DMS79 (cell line): ENCODE results near the gene SYNJ2.

Experiments used
- DNase-seq: peaks from one replicate; lab custom pipeline; 2025; lab: John Stamatoyannopoulos, UW

The SYNJ2 gene

DNA sequence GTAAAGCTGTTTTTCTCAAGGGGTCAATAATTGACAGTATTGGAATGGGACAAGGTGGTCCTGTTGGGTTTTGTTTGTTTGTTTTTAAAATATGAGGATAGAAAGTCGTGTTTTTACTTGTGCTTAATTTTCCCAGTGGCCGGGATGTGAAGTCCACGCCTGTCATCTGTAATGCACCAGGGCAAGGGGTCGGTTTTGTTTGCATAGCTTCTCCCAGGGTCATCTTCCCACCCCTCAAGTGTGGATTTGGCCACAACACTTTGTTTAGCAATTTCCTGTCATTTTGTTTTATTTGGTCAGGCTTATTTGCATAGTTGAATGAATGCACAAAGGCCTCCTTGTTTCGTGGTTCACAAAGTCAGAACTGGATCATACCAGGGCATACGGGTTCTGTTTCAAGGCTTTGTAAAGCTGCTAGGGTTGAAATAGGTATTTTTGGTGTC lies 29.8 kb downstream of the SYNJ2 start:
- DNase-seq, result no peak

DNA sequence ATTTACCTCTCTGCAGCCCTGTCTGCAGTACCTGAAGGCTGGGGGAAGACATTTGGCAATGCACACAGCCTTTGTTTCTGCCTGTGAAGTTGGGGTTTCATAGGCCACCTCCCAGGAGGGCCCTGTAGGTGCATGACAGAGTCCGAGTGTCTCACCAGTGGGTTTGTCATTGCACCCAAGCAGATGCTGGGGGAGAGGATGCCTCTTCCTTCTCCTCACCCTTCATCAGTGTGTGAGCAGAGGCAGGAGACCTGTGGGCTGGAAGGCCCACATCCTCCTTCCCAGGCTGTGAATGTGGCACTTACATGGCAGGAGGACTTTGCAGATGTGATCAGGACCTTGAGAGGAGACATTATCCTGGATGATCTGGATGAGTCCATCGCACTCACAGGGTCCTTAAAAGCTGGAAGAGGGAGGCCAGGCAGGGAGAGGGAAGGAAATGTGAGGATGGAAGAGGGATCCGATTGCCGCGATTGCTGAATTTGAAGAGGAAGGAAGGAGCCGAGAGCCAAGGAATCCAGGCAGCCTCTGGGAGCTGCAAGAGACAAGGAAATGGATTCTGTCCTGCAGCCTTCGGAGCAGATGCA lies 30.4 kb downstream of the SYNJ2 start:
- DNase-seq, result no peak

- no peak for DNase-seq
These were observed 32.3 kb downstream of the SYNJ2 start for GRCh38 chr6:158013904-158014504.

DNA sequence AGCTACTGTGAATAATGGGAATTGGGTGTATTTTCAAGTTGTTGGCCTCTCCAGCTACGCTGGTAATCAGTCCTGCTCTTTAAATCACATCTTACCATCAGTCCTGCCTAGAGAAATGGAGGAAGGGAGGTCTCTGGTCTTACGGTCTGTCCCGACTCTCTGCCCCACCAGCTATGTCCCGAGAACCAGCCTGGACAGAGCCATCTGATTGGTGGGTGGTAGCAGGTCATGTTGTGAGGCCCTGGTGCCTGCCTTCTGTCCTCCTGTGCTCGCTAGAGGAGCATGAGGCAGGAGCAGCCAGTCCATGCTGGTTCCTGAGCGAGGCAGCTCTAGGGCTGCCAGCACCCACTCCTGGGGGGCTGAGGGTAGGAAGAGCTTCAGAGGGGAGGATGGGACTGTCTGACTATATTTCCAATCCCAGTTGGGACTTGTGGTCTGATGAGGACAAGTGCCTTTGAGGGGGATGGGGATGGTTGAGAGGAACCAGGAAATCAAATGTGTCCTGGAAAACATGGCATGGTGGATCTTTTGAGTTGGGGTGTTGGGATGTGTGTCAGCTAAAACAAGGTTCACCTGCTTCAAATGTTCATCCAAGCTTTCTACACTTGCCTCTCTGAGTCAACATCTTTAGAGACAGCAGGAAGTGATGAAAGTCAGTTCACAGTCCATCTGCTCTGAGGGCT lies 33.0 kb downstream of the SYNJ2 start:
- DNase-seq, result no peak

GRCh38 chr6:158015188-158015506 lies 33.5 kb downstream of the SYNJ2 start:
- DNase-seq, result no peak

DNA sequence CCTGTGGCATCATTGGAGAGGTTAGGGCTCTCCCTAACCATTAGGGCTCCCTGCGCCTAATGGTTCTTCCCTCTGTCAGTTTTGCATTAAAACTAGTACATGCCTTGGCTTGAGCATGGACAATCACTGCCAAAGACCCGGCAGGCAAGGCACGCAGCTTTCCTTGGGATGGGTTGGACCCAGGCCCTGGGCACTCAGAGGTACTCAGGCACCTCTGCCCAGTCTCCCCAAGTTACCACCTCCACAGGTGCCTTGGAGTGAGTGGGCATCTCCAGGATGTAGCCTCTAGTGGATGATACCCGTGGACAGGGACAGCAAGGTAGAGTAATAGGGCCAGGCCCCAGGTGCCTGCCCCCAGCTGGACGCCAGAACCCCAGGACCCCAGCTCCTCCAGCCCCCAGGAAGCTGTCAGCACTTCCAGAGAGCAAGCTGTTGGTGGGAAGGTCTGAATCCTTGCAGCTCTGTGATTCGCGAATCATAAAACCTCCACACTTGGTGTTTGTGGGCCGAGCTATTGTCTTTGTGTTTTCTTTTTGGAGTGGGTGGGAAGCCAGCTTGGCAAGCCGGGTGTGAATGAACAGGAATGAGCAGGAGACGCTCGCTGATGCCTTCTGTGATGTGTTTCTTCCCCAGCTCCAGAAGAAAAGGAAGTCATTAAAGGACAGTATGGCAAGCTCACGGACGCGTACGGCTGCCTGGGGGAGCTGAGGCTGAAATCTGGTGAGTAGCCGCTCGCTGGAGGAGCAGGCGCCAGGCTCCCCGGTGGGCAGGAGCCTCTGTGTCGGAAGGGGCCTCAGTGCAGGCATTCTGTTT lies 35.1 kb downstream of the SYNJ2 start:
- no peak for DNase-seq

- DNase-seq, result no peak
These were observed 36.0 kb downstream of the SYNJ2 start for GRCh38 chr6:158017621-158018040.

GRCh38 chr6:158018041-158018771 lies 36.5 kb downstream of the SYNJ2 start:
- DNase-seq, result no peak

DNA sequence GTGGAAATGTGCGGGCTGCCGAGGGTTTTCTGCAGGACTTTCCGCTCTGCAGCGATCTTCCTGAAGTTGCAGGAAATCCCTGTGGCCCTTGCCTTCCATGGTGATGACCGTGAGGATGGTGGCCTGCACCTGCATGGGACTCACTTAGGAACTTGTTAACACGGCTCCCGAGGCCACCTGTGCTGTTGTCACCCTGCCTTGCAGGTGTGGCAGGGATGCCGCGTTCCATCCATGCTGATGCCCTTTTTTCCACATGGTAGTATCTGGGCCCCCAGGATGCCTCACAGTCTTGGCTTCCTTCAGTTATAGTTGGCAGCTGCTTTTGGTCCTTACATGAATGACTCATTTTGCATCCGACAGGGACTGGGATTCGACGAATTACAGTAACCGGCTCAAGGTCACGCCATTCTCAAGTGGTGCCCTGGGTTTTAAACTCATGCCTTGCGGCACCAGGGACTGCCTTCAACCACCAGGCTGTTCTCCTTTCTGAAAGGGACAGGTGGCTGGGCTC lies 37.2 kb downstream of the SYNJ2 start:
- peak; percentile 70 for DNase-seq

DNA sequence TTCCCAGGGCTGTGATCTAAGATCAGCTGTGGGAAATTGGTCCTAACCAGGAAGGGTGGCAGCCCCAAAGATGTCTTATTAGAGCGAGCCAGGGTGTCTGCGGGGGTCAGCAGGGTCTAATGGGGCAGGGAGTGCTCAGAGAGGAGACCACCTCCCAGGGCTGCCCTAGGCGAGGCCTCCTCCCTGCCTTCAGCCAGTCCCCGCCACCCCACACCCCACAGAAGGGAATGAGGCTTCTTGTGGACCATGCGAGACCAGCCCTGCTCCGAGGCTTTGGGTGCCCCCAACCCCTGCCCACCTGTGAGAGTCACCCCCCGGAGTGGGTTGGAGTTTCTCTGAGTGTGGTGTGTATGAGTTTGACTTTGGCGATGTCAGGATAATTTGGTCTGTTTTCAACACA lies 37.8 kb downstream of the SYNJ2 start:
- no peak for DNase-seq

GRCh38 chr6:158020272-158020711 lies 38.6 kb downstream of the SYNJ2 start:
- no peak for DNase-seq

DNA sequence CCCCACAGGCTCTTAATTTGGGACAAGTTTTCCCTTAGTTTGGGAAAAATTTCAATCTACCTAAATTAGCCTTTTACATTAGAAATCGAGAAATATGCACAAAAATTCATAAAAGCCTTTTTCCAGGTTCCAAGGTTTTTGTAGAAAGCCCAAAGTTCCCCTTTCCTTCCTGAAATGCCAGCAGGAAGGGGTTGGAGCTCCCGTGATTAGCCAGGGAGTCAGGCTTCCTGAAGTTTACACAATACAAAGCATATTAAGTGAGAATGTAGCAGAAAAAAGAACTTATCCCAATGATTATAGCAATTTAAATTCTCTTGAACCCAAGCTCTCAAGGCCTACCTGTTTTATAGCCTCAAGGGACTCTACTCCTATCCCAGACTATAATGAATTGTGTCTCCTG lies 39.1 kb downstream of the SYNJ2 start:
- no peak for DNase-seq

- DNase-seq, result no peak
These were observed 39.7 kb downstream of the SYNJ2 start for GRCh38 chr6:158021376-158021775.

- DNase-seq, result no peak
These were observed 40.4 kb downstream of the SYNJ2 start for GRCh38 chr6:158021814-158022748.

DNA sequence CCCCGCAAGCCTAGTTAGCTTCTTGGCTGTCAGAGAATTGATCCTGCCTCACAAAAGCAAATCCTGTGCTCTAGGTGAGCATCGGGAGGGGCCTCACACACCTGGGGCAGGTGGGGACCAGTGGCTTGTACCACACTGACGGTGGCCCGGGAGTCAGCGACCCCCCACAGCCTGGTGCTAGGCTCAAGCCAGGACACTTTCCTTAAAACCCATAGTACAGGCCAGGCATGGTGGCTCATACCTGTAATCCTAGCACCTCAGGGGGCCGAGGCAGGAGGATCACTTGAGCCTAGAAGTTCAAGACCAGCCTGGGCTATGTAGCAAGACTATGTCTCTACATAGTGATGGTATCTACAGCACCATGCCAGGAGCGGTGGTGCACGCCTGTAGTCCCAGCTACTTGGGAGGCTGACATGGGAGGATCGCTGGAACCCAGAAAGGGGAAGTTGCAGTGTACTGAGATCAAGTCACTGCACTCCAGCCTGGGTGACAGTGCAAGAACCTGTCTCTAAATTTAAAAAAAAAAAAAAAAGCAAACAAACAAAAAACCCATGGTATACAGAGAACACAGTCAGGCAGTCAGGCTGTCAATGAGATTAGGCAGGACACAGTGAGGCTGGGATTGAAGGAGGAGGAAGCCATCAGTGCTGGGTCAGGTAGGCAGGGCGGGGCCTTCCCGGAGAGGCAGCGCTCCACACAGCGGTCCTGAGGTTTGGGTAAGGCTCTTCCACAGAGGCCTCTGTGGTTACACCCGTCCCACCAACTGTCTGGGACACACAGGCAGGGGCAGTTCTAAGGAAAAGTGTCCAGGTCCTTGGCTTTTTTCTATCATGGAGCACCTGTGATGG lies 41.3 kb downstream of the SYNJ2 start:
- no peak for DNase-seq

- no peak for DNase-seq
These were observed 41.9 kb downstream of the SYNJ2 start for GRCh38 chr6:158023597-158023939.

DNA sequence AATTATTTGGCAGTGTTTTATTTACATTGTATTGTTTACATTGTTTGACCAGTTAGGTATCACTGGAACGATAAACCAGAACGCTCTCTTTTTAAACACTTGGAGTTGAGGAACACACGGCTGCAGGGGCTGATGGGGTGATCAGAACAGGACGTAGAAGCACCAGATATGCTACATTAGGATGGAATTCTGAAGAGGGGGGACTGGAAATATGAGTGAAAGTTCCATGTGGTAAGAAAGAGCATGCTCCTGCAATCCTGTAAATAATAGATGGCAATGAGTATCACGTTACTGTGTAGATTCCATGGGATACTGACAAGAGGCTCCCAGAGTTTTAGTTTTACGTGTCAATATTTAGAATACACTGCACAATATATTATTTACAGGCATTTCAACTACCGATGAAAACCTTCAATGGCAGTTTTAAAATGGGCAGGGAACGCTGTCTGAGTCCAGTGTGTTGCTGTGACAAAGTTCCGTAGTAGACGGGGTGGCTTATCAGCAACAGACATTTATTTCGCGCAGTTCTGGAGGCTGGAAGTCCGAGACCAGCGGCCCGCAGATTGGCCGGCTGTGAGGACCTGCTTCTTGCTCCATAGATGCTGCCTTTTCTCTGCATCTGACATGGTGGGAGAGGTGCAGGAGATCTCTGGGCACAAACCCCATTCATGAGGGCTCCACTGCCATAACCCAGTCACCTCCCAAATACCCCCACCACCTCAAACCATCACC lies 43.1 kb downstream of the SYNJ2 start:
- no peak for DNase-seq

GRCh38 chr6:158026054-158026900 lies 44.6 kb downstream of the SYNJ2 start:
- DNase-seq, result peak; percentile 99
